B cell (primary cell): ENCODE results near the gene TM4SF5. TPM values are rescaled to one million over a fixed set of nuclear protein-coding genes. Genes with fewer than 3 reads are reported as not detected.

Experiments
- ATAC-seq: fragments of 200-7000 bp; cut with Tn5 transposase; one replicate; pipeline ENCODE4 v1.10.0; 2021; ENCODE audit warnings: low read depth, mild to moderate bottlenecking, moderate number of reproducible peaks, moderate library complexity
- CTCF ChIA-PET: fragments of 350-600 bp; sonication (Branson Sonifier 250); formaldehyde crosslinking; loops from one replicate; lab custom pipeline; 2021; ENCODE audit warnings: antibody characterized with exemption, inconsistent platforms; lab: Charles Lee
- POLR2A ChIA-PET: fragments of 350-600 bp; sonication (Branson Sonifier 250); formaldehyde crosslinking; loops from one replicate; lab custom pipeline; 2021; ENCODE audit warnings: antibody characterized with exemption; lab: Charles Lee
- DNase-seq: peaks from one replicate; pipeline ENCODE4 v3.0.0; 2013
- H2AFZ ChIP-seq: 2 replicates; pipeline ENCODE4 v1.6.1; 2012; ENCODE audit warnings: mild to moderate bottlenecking, low read depth, low read length; ENCODE audit not compliant: insufficient read depth, poor library complexity, severe bottlenecking
- H3K27ac ChIP-seq, 2 donors: 1 replicate in 1 of 2; 2 replicates in 1 of 2; pipeline ENCODE4 v1.5.1; 2012 to 2013; ENCODE audit warnings: low read length in 2 of 2, mild to moderate bottlenecking in 2 of 2, moderate library complexity in 1 of 2
- H3K27me3 ChIP-seq, 4 experiments: fragments of 200-600 bp in 1 of 4; sonication (generic) in 1 of 4; replicated peaks in 1 of 4; 1 replicate in 2 of 4; 2 replicates in 2 of 4; pipeline versions ENCODE4 v1.6.1 to v1.7.0; 2013 to 2016; ENCODE audit warnings: low read length in 3 of 4, mild to moderate bottlenecking in 2 of 4, mixed read lengths in 1 of 4, moderate library complexity in 1 of 4; ENCODE audit not compliant: insufficient read depth in 4 of 4, control insufficient read depth in 3 of 4; ENCODE audit errors: control extremely low read depth in 1 of 4
- H3K36me3 ChIP-seq, 2 experiments: replicated peaks in 1 of 2; 1 replicate in 1 of 2; 2 replicates in 1 of 2; pipeline versions ENCODE4 v1.6.1 to v1.7.1; 2013; ENCODE audit warnings: low read length in 1 of 2; ENCODE audit not compliant: insufficient read depth in 2 of 2, control insufficient read depth in 1 of 2; ENCODE audit errors: control extremely low read depth in 1 of 2, extremely low read depth in 1 of 2
- H3K4me1 ChIP-seq, 2 donors: fragments of 200-600 bp in 1 of 2; sonication (generic) in 1 of 2; 1 replicate in 1 of 2; 2 replicates in 1 of 2; pipeline versions ENCODE4 v1.5.1 to v1.6.1; 2013 to 2017; ENCODE audit warnings: low read length in 2 of 2; ENCODE audit not compliant: control insufficient read depth in 2 of 2, insufficient read depth in 2 of 2
- H3K4me2 ChIP-seq: replicated peaks from 2 replicates; pipeline ENCODE3; 2012; ENCODE audit warnings: mild to moderate bottlenecking, low read depth, low read length; ENCODE audit not compliant: poor library complexity, severe bottlenecking
- H3K4me3 ChIP-seq, 5 experiments: fragments of 200-600 bp in 1 of 5; sonication (generic) in 1 of 5; 1 replicate in 3 of 5; 2 replicates in 2 of 5; pipeline versions ENCODE4 v1.5.1 to v1.7.0; 2011 to 2016; ENCODE audit warnings: low read length in 4 of 5, mild to moderate bottlenecking in 4 of 5, low read depth in 2 of 5, control low read depth in 1 of 5, moderate library complexity in 1 of 5; ENCODE audit not compliant: insufficient read depth in 1 of 5; ENCODE audit errors: control extremely low read depth in 1 of 5, extremely low read depth in 1 of 5
- H3K79me2 ChIP-seq: fragments of 200-600 bp; sonication (generic); one replicate; pipeline ENCODE4 v1.6.0; 2016; ENCODE audit warnings: low read length; ENCODE audit not compliant: control insufficient read depth, insufficient read depth
- H3K9ac ChIP-seq: fragments of 200-600 bp; sonication (generic); 2 replicates; pipeline ENCODE4 v1.6.1; 2017; ENCODE audit warnings: mild to moderate bottlenecking, low read length, moderate library complexity
- H3K9me3 ChIP-seq, 3 donors: one replicate each; pipeline versions ENCODE4 v1.6.1 to v1.7.1; 2013; ENCODE audit warnings: low read length in 2 of 3; ENCODE audit not compliant: control insufficient read depth in 2 of 3, insufficient read depth in 1 of 3; ENCODE audit errors: control extremely low read depth in 1 of 3
- H4K20me1 ChIP-seq: 2 replicates; pipeline ENCODE4 v1.6.0; 2012; ENCODE audit warnings: mild to moderate bottlenecking, low read length; ENCODE audit not compliant: insufficient read depth, control insufficient read depth, poor library complexity, severe bottlenecking
- H3K27ac Mint-ChIP-seq: one replicate; pipeline ENCODE4 v1.8.0; 2021; ENCODE audit warnings: mixed read lengths
- H3K27me3 Mint-ChIP-seq: one replicate; pipeline ENCODE4 v1.8.0; 2021; ENCODE audit warnings: mixed read lengths
- H3K4me1 Mint-ChIP-seq: one replicate; pipeline ENCODE4 v1.8.0; 2021; ENCODE audit warnings: mixed read lengths
- H3K4me3 Mint-ChIP-seq: one replicate; pipeline ENCODE4 v1.8.0; 2021; ENCODE audit warnings: mixed read lengths
- H3K9me3 Mint-ChIP-seq: one replicate; pipeline ENCODE4 v1.8.0; 2022; ENCODE audit warnings: mixed read lengths; ENCODE audit not compliant: insufficient read depth
- CTCF ChIP-seq: fragments of 200-600 bp; IDR thresholded peaks from one replicate; pipeline ENCODE4 v1.8.0; 2022; ENCODE audit warnings: antibody characterized with exemption, mild to moderate bottlenecking
- EZH2 ChIP-seq: IDR thresholded peaks from 2 replicates; pipeline ENCODE4 v1.6.1; 2012; ENCODE audit warnings: borderline replicate concordance, low read depth, mild to moderate bottlenecking, moderate library complexity, low read length; ENCODE audit not compliant: insufficient read depth, poor library complexity, severe bottlenecking
- WGBS: methylation state at CpG from one replicate; pipeline ENCODE4 v1.1.5; 2013; ENCODE audit warnings: missing lambda C conversion rate; ENCODE audit not compliant: insufficient coverage; 5-methylcytosine and 5-hydroxymethylcytosine counted together
- intact Hi-C: fragments of 100-400 bp; cut with micrococcal nuclease; formaldehyde crosslinking; loops from one replicate; pipeline ENCODE4 v1.10.0; 2022
- polyA plus RNA-seq: library from polyadenylated mRNA; depleted of rRNA; stranded (reverse); fragments of >200 nt; gene quantifications from 2 replicates; pipeline ENCODE4 v1.2.3, GENCODE V29; 2012
- total RNA-seq, 2 donors: library from RNA; stranded (reverse); fragments of 120-200 nt in 1 of 2; gene quantifications; 1 replicate in 1 of 2; 2 replicates in 1 of 2; pipeline versions ENCODE4 v1.2.3 to v1.2.4, GENCODE V29; 2013 to 2022

The TM4SF5 gene
- total and polyA plus RNA-seq, 2 donors (not counting 1 experiment from before 2014, with no cell fraction given), result not detected

GRCh38 chr17:4780325-4780955, 8.8 kb downstream of the TM4SF5 start:
- ChIA-PET POLR2A (no interaction called here), CTCF (no interaction called here)
- Mint-ChIP-seq H3K27me3 (peaks cover 34% of the 10 kb centered on the region), H3K4me1 (peaks cover 4% of the 10 kb centered on the region), H3K4me3 (no peak overlapping the region), H3K27ac (no peak overlapping the region), H3K9me3 (no peaks in the 10 kb centered on the region)
- H3K4me1 ChIP-seq, result peaks cover 3 to 5% of the 10 kb centered on the region in 2 donors
- H2AFZ ChIP-seq, result no peak overlapping the region
- no peaks in the 10 kb centered on the region for H3K36me3 ChIP-seq
- DNase-seq (no peak), ATAC-seq (no peak)
- TF ChIP-seq CTCF (no peak), EZH2 (no peak)
- peaks cover 0 to 36% (median 20%) of the 10 kb centered on the region in 4 experiments for H3K27me3 ChIP-seq
- intact Hi-C loops, result no loop called here
- 91% methylated on average over 11 of the region's 11 CpGs for WGBS
- no peaks in the 10 kb centered on the region for H3K79me2 ChIP-seq
- no peak overlapping the region for H3K9ac ChIP-seq
- peaks cover 0 to 9% (median 0%) of the 10 kb centered on the region in 3 donors for H3K9me3 ChIP-seq
- no peak overlapping the region for H3K4me2 ChIP-seq
- no peak overlapping the region for H3K27ac ChIP-seq
- H4K20me1 ChIP-seq, result no peaks in the 10 kb centered on the region
- H3K4me3 ChIP-seq, result no peak overlapping the region

- H3K9me3 Mint-ChIP-seq, result no peaks in the 10 kb centered on the region
- H3K9me3 ChIP-seq, result peaks cover 0 to 21% (median 0%) of the 10 kb centered on the region in 3 donors
- H3K27me3 Mint-ChIP-seq, result peaks cover 51% of the 10 kb centered on the region
- no peak for ATAC-seq
- no peaks in the 10 kb centered on the region for H3K79me2 ChIP-seq
- intact Hi-C loops, result no loop called here
- ChIA-PET POLR2A (no interaction called here), CTCF (interaction anchor here (1.2 kb wide), 1 partner anchor 51 kb away, joined by 4 read pairs; no protein-coding TSS in a partner anchor)
- H3K27me3 ChIP-seq, result peaks cover 0 to 57% (median 33%) of the 10 kb centered on the region in 4 experiments
- H4K20me1 ChIP-seq, result no peaks in the 10 kb centered on the region
- H3K4me3 ChIP-seq, result no peak overlapping the region
- H3K4me1 Mint-ChIP-seq, result peaks cover 17% of the 10 kb centered on the region
- TF ChIP-seq EZH2 (no peak), CTCF (no peak)
- no peak for DNase-seq
- H2AFZ ChIP-seq, result no peak overlapping the region
- no peak overlapping the region for H3K4me2 ChIP-seq
- no peak overlapping the region for H3K9ac ChIP-seq
- H3K27ac ChIP-seq, result no peak overlapping the region
- WGBS, result 40% methylated on average over 27 of the region's 28 CpGs
- H3K4me1 ChIP-seq, result peaks cover 16 to 18% of the 10 kb centered on the region in 2 donors
- H3K27ac Mint-ChIP-seq, result no peak overlapping the region
- H3K4me3 Mint-ChIP-seq, result no peak overlapping the region
- H3K36me3 ChIP-seq, result no peaks in the 10 kb centered on the region
Observed at GRCh38 chr17:4782652-4783051, 11.0 kb downstream of the TM4SF5 start.
